H9 (cell line): Measurements from ENCODE around the gene NTNG2. TPM values are rescaled to one million over a fixed set of nuclear protein-coding genes. Genes with fewer than 3 reads are reported as not detected.

Experiments
- DNase-seq: peaks from one replicate; pipeline ENCODE4 v3.0.0-alpha.2; 2017
- H2AFZ ChIP-seq: one replicate; pipeline ENCODE4 v1.6.1; 2013; ENCODE audit warnings: mild to moderate bottlenecking, low read length, control low read depth, moderate library complexity
- H2AK5ac ChIP-seq: 2 replicates; pipeline ENCODE4 v1.6.1; 2013; ENCODE audit warnings: low read length, control low read depth, mixed read lengths; ENCODE audit not compliant: insufficient read length
- H2BK120ac ChIP-seq: one replicate; pipeline ENCODE4 v1.6.1; 2013; ENCODE audit warnings: low read depth, mild to moderate bottlenecking, low read length, control low read depth, inconsistent platforms; ENCODE audit not compliant: poor library complexity, severe bottlenecking
- H2BK12ac ChIP-seq: 2 replicates; pipeline ENCODE4 v1.6.1; 2013; ENCODE audit warnings: low read length, control low read depth, mixed read lengths, low read depth; ENCODE audit not compliant: insufficient read length
- H2BK15ac ChIP-seq: 2 replicates; pipeline ENCODE4 v1.6.1; 2013; ENCODE audit warnings: low read depth, low read length, control low read depth
- H2BK20ac ChIP-seq: one replicate; pipeline ENCODE4 v1.6.1; 2013; ENCODE audit warnings: low read depth, mild to moderate bottlenecking, low read length, control low read depth, inconsistent platforms; ENCODE audit not compliant: poor library complexity, severe bottlenecking
- H2BK5ac ChIP-seq: 2 replicates; pipeline ENCODE4 v1.6.1; 2013; ENCODE audit warnings: low read length, control low read depth, mixed read lengths; ENCODE audit not compliant: insufficient read length
- H3K14ac ChIP-seq: 2 replicates; pipeline ENCODE4 v1.6.1; 2013; ENCODE audit warnings: low read length, control low read depth; ENCODE audit not compliant: insufficient read depth
- H3K18ac ChIP-seq: 2 replicates; pipeline ENCODE4 v1.6.1; 2013; ENCODE audit warnings: low read depth, mild to moderate bottlenecking, mixed read lengths, low read length, control low read depth; ENCODE audit not compliant: insufficient read length
- H3K23ac ChIP-seq: 2 replicates; pipeline ENCODE4 v1.6.1; 2013; ENCODE audit warnings: low read length, control low read depth, mixed read lengths, low read depth; ENCODE audit not compliant: insufficient read length
- H3K23me2 ChIP-seq: 2 replicates; pipeline ENCODE4 v1.6.1; 2013; ENCODE audit warnings: low read depth, mild to moderate bottlenecking, mixed read lengths, low read length, control low read depth; ENCODE audit not compliant: insufficient read length, poor library complexity, severe bottlenecking
- H3K27ac ChIP-seq: 2 replicates; pipeline ENCODE4 v1.5.1; 2013; ENCODE audit warnings: low read length, control low read depth, mixed read lengths, low read depth; ENCODE audit not compliant: insufficient read length
- H3K27me3 ChIP-seq: 2 replicates; pipeline ENCODE4 v1.6.1; 2013; ENCODE audit warnings: low read length, control low read depth, inconsistent platforms; ENCODE audit not compliant: insufficient read depth
- H3K4ac ChIP-seq: 2 replicates; pipeline ENCODE4 v1.6.1; 2013; ENCODE audit warnings: low read depth, mild to moderate bottlenecking, control low read depth, inconsistent platforms, low read length, moderate library complexity
- H3K4me1 ChIP-seq: 2 replicates; pipeline ENCODE4 v1.6.1; 2013; ENCODE audit warnings: low read length, control low read depth, inconsistent platforms; ENCODE audit not compliant: insufficient read depth
- H3K4me2 ChIP-seq: 2 replicates; pipeline ENCODE4 v1.6.1; 2013; ENCODE audit warnings: low read length, control low read depth, mixed read lengths; ENCODE audit not compliant: insufficient read length, insufficient read depth
- H3K56ac ChIP-seq: 2 replicates; pipeline ENCODE4 v1.6.1; 2013; ENCODE audit warnings: low read depth, mild to moderate bottlenecking, mixed read lengths, low read length, control low read depth; ENCODE audit not compliant: insufficient read length
- H3K79me1 ChIP-seq: 2 replicates; pipeline ENCODE4 v1.6.1; 2013; ENCODE audit warnings: low read depth, mild to moderate bottlenecking, moderate library complexity, low read length, control low read depth, inconsistent platforms; ENCODE audit not compliant: insufficient read depth, poor library complexity, severe bottlenecking
- H3K79me2 ChIP-seq: 2 replicates; pipeline ENCODE4 v1.6.1; 2013; ENCODE audit warnings: low read length, control low read depth, inconsistent platforms; ENCODE audit not compliant: insufficient read depth
- H3K9ac ChIP-seq: 2 replicates; pipeline ENCODE4 v1.6.1; 2013; ENCODE audit warnings: low read length, control low read depth, mixed read lengths; ENCODE audit not compliant: insufficient read length; ENCODE audit errors: extremely low read depth
- H3K9me3 ChIP-seq: one replicate; pipeline ENCODE4 v1.6.1; 2013; ENCODE audit warnings: low read depth, low read length, inconsistent platforms; ENCODE audit not compliant: control insufficient read depth
- H3T11ph ChIP-seq: one replicate; pipeline ENCODE4 v1.6.1; 2013; ENCODE audit warnings: mild to moderate bottlenecking, low read length, control low read depth, inconsistent platforms
- H4K20me1 ChIP-seq: one replicate; pipeline ENCODE4 v1.6.1; 2013; ENCODE audit not compliant: control insufficient read depth, insufficient read length, insufficient read depth
- H4K5ac ChIP-seq: 2 replicates; pipeline ENCODE4 v1.6.1; 2013; ENCODE audit warnings: low read depth, mild to moderate bottlenecking, mixed read lengths, low read length, control low read depth; ENCODE audit not compliant: insufficient read length
- H4K8ac ChIP-seq: replicated peaks from 2 replicates; pipeline ENCODE4 v1.6.1; 2013; ENCODE audit warnings: low read length, control low read depth, mixed read lengths, low read depth; ENCODE audit not compliant: insufficient read length
- H4K91ac ChIP-seq: 2 replicates; pipeline ENCODE4 v1.6.1; 2013; ENCODE audit warnings: low read depth, mild to moderate bottlenecking, moderate library complexity, mixed read lengths, low read length, control low read depth; ENCODE audit not compliant: insufficient read length
- H3K27ac Mint-ChIP-seq, 3 experiments: 2 replicates in 2 of 3; 3 replicates in 1 of 3; pipeline ENCODE4 v1.8.0; 2020 to 2021; ENCODE audit warnings: mixed read lengths in 3 of 3, mild to moderate bottlenecking in 1 of 3, moderate library complexity in 1 of 3
- H3K27me3 Mint-ChIP-seq: 2 replicates; pipeline ENCODE4 v1.8.0; 2021; ENCODE audit warnings: low read depth, mild to moderate bottlenecking, moderate library complexity, mixed read lengths
- H3K36me3 Mint-ChIP-seq, 3 experiments: 2 replicates in 2 of 3; 3 replicates in 1 of 3; pipeline ENCODE4 v1.8.0; 2020 to 2021; ENCODE audit warnings: low read depth in 3 of 3, mixed read lengths in 3 of 3; ENCODE audit not compliant: insufficient read depth in 1 of 3
- H3K4me1 Mint-ChIP-seq, 2 experiments: 2 replicates each; pipeline ENCODE4 v1.8.0; 2020; ENCODE audit warnings: mixed read lengths in 2 of 2
- H3K4me3 Mint-ChIP-seq, 2 experiments: 2 replicates in 1 of 2; 3 replicates in 1 of 2; pipeline ENCODE4 v1.8.0; 2020 to 2021; ENCODE audit warnings: mild to moderate bottlenecking in 2 of 2, mixed read lengths in 2 of 2, moderate library complexity in 1 of 2
- H3K9me3 Mint-ChIP-seq, 2 experiments: 2 replicates in 1 of 2; 3 replicates in 1 of 2; pipeline ENCODE4 v1.8.0; 2020; ENCODE audit warnings: mild to moderate bottlenecking in 2 of 2, mixed read lengths in 2 of 2, moderate library complexity in 1 of 2
- CTCF ChIP-seq: fragments of 200-600 bp; sonication (generic); conservative IDR thresholded peaks from 3 replicates; pipeline ENCODE4 v1.8.0; 2021; ENCODE audit warnings: antibody characterized with exemption, mild to moderate bottlenecking
- WGBS: extraction: QIAGEN DNeasy Blood & Tissue Kit; methylation state at CpG from one replicate; pipeline ENCODE4 v1.1.7; 2013; ENCODE audit warnings: missing lambda C conversion rate, low lambda C conversion rate, mixed read lengths; ENCODE audit not compliant: insufficient read length; ENCODE audit errors: extremely low coverage; 5-methylcytosine and 5-hydroxymethylcytosine counted together
- total RNA-seq: library from RNA; stranded (reverse); gene quantifications from 2 replicates; pipeline ENCODE4 v1.2.1, GENCODE V29; 2021

The NTNG2 gene
- total RNA-seq, 1 experiment from 2014 or later: 0.52 TPM

GRCh38 chr9:132249123-132249522 is 87.3 kb downstream of the NTNG2 start:
- no peak for DNase-seq
- Mint-ChIP-seq H3K36me3 (peaks cover 3 to 16% (median 5%) of the 10 kb centered on the region in 3 experiments; a peak in 4 of 7 replicates), H3K4me1 (peaks cover 0 to 8% of the 10 kb centered on the region in 2 experiments; a peak in 2 of 4 replicates), H3K27me3 (peaks cover 21% of the 10 kb centered on the region), H3K27ac (no peak overlapping the region), H3K9me3 (peaks cover 18 to 19% of the 10 kb centered on the region in 2 experiments), H3K4me3 (no peak overlapping the region)
- no peaks in the 10 kb centered on the region for H3K79me1 ChIP-seq
- H3K18ac ChIP-seq: no peak overlapping the region
- H3T11ph ChIP-seq: no peak overlapping the region
- H3K27ac ChIP-seq: no peak overlapping the region
- H2BK20ac ChIP-seq: no peak overlapping the region
- H2AFZ ChIP-seq: no peak overlapping the region
- H4K5ac ChIP-seq: no peak overlapping the region
- H2BK12ac ChIP-seq: no peak overlapping the region
- WGBS: no CpG with 5 or more reads among the region's 6 CpGs
- no peak overlapping the region for H3K23ac ChIP-seq
- no peak for TF ChIP-seq CTCF
- no peaks in the 10 kb centered on the region for H4K20me1 ChIP-seq
- no peak overlapping the region for H4K91ac ChIP-seq
- H2BK120ac ChIP-seq: no peak overlapping the region
- H3K56ac ChIP-seq: no peak overlapping the region
- no peaks in the 10 kb centered on the region for H3K27me3 ChIP-seq
- no peak overlapping the region for H3K4me2 ChIP-seq
- no peaks in the 10 kb centered on the region for H3K79me2 ChIP-seq
- no peaks in the 10 kb centered on the region; the same call in 1 of the 2 replicates for H3K4me1 ChIP-seq
- no peak overlapping the region for H2BK15ac ChIP-seq
- no peak overlapping the region for H3K9ac ChIP-seq
- H2BK5ac ChIP-seq: no peak overlapping the region
- no peak overlapping the region for H3K14ac ChIP-seq
- no peak overlapping the region for H4K8ac ChIP-seq
- no peaks in the 10 kb centered on the region for H3K9me3 ChIP-seq
- no peak overlapping the region for H2AK5ac ChIP-seq
- H3K23me2 ChIP-seq: peaks cover 3% of the 10 kb centered on the region
- H3K4ac ChIP-seq: no peak overlapping the region
